ENCODE results near the gene CSRP3.

The CSRP3 gene

GRCh38 chr11:19201737-19202605 lies at the start of gene CSRP3:
TSS of gene CSRP3 (minus strand) at chr11:19201983. CDS start at chr11:19192448, 9,535 bp downstream.
- H3K27ac ChIP-seq = no peak within 1 kb of the TSS
- no peaks in the 10 kb centered on the region for H3K9me3 ChIP-seq
- TF ChIP-seq Cebpa-rat (IDR thresholded peaks at IDR 0.05) = no peak
- H3K4me2 ChIP-seq = no peak within 1 kb of the TSS
- no peaks in the 10 kb centered on the region for H3K36me3 ChIP-seq
- H3K9ac ChIP-seq = no peak within 1 kb of the TSS
- no peaks in the 10 kb centered on the region for H3K27me3 ChIP-seq
- no peak within 1 kb of the TSS for H3K4me3 ChIP-seq
- peaks cover 16% of the 10 kb centered on the region for H3K4me1 ChIP-seq
- no peaks in the 10 kb centered on the region for H4K20me1 ChIP-seq

GRCh38 chr11:19251577-19251976 lies 49.8 kb upstream of the CSRP3 start:
- H3K4me1 ChIP-seq = no peaks in the 10 kb centered on the region
- no peaks in the 10 kb centered on the region for H3K27me3 ChIP-seq
- H3K9ac ChIP-seq = no peak overlapping the region
- H3K4me3 ChIP-seq = no peak overlapping the region
- no peak overlapping the region for H3K4me2 ChIP-seq
- H4K20me1 ChIP-seq = no peaks in the 10 kb centered on the region
- H3K9me3 ChIP-seq = peaks cover 9% of the 10 kb centered on the region
- TF ChIP-seq Cebpa-rat (IDR thresholded peaks at IDR 0.05) = no peak
- H3K36me3 ChIP-seq = no peaks in the 10 kb centered on the region
- H3K27ac ChIP-seq = no peak overlapping the region

- H3K4me2 ChIP-seq = no peak overlapping the region
- H3K27ac ChIP-seq = no peak overlapping the region
- H3K4me3 ChIP-seq = no peak overlapping the region
- no peaks in the 10 kb centered on the region for H4K20me1 ChIP-seq
- 0 out of 2 replicates have a peak, but pooled peaks cover 10% of the 10 kb centered on the region for H3K27me3 ChIP-seq
- no peak for TF ChIP-seq Cebpa-rat (IDR thresholded peaks at IDR 0.05)
- H3K9ac ChIP-seq = no peak overlapping the region
- H3K9me3 ChIP-seq = no peaks in the 10 kb centered on the region
- peaks cover 12% of the 10 kb centered on the region for H3K4me1 ChIP-seq
- H3K36me3 ChIP-seq = no peaks in the 10 kb centered on the region
Measured at GRCh38 chr11:19246816-19247215, 45.0 kb upstream of the CSRP3 start.

- no peak for TF ChIP-seq Cebpa-rat (IDR thresholded peaks at IDR 0.05)
- no peak overlapping the region for H3K4me3 ChIP-seq
- no peak overlapping the region for H3K9ac ChIP-seq
- no peak overlapping the region for H3K27ac ChIP-seq
- 0 out of 2 replicates have a peak, but pooled peaks cover 11% of the 10 kb centered on the region for H3K27me3 ChIP-seq
- no peaks in the 10 kb centered on the region for H3K9me3 ChIP-seq
- H3K4me1 ChIP-seq = peaks cover 14% of the 10 kb centered on the region
- no peak overlapping the region for H3K4me2 ChIP-seq
- H3K36me3 ChIP-seq = no peaks in the 10 kb centered on the region
- no peaks in the 10 kb centered on the region for H4K20me1 ChIP-seq
Measured at GRCh38 chr11:19245351-19245750, 43.6 kb upstream of the CSRP3 start.

GRCh38 chr11:19244621-19245020 lies 42.8 kb upstream of the CSRP3 start:
- Histone ChIP-seq H3K4me1 (peaks cover 19% of the 10 kb centered on the region), H3K36me3 (no peaks in the 10 kb centered on the region), H3K27ac (no peak overlapping the region), H3K4me3 (no peak overlapping the region), H3K27me3 (0 out of 2 replicates have a peak, but pooled peaks cover 11% of the 10 kb centered on the region), H3K4me2 (no peak overlapping the region), H3K9me3 (no peaks in the 10 kb centered on the region), H4K20me1 (no peaks in the 10 kb centered on the region), H3K9ac (no peak overlapping the region)
- TF ChIP-seq Cebpa-rat (IDR thresholded peaks at IDR 0.05) = no peak

- no peak overlapping the region for H3K4me3 ChIP-seq
- 0 out of 2 replicates have a peak, but pooled peaks cover 11% of the 10 kb centered on the region for H3K27me3 ChIP-seq
- H3K36me3 ChIP-seq = no peaks in the 10 kb centered on the region
- TF ChIP-seq Cebpa-rat (IDR thresholded peaks at IDR 0.05) = peak; percentile 7; the same call in 1 of the 2 replicates
- H3K4me1 ChIP-seq = peaks cover 24% of the 10 kb centered on the region
- H3K4me2 ChIP-seq = no peak overlapping the region
- H4K20me1 ChIP-seq = no peaks in the 10 kb centered on the region
- no peak overlapping the region for H3K9ac ChIP-seq
- no peak overlapping the region for H3K27ac ChIP-seq
- H3K9me3 ChIP-seq = no peaks in the 10 kb centered on the region
Measured at GRCh38 chr11:19244084-19244483, 42.3 kb upstream of the CSRP3 start.

GRCh38 chr11:19243613-19244012 lies 41.8 kb upstream of the CSRP3 start:
- no peak for TF ChIP-seq Cebpa-rat (IDR thresholded peaks at IDR 0.05)
- peaks cover 5% of the 10 kb centered on the region; the same call in 1 of the 2 replicates for H3K36me3 ChIP-seq
- no peak overlapping the region for H3K27ac ChIP-seq
- no peak overlapping the region for H3K9ac ChIP-seq
- 0 out of 2 replicates have a peak, but pooled peaks cover 11% of the 10 kb centered on the region for H3K27me3 ChIP-seq
- H3K4me1 ChIP-seq = peaks cover 29% of the 10 kb centered on the region
- no peaks in the 10 kb centered on the region for H3K9me3 ChIP-seq
- H4K20me1 ChIP-seq = no peaks in the 10 kb centered on the region
- H3K4me3 ChIP-seq = no peak overlapping the region
- H3K4me2 ChIP-seq = no peak overlapping the region

GRCh38 chr11:19243143-19243542 lies 41.4 kb upstream of the CSRP3 start:
- H3K4me2 ChIP-seq = peak overlapping the region; percentile 99
- H3K4me1 ChIP-seq = peaks cover 33% of the 10 kb centered on the region
- no peak overlapping the region for H3K9ac ChIP-seq
- H3K36me3 ChIP-seq = peaks cover 8% of the 10 kb centered on the region; the same call in 1 of the 2 replicates
- H3K27ac ChIP-seq = no peak overlapping the region
- no peaks in the 10 kb centered on the region for H3K9me3 ChIP-seq
- no peak for TF ChIP-seq Cebpa-rat (IDR thresholded peaks at IDR 0.05)
- H4K20me1 ChIP-seq = no peaks in the 10 kb centered on the region
- H3K27me3 ChIP-seq = 0 out of 2 replicates have a peak, but pooled peaks cover 11% of the 10 kb centered on the region
- H3K4me3 ChIP-seq = no peak overlapping the region

GRCh38 chr11:19242179-19242932 lies 40.6 kb upstream of the CSRP3 start:
- no peak for TF ChIP-seq Cebpa-rat (IDR thresholded peaks at IDR 0.05)
- 0 out of 2 replicates have a peak, but pooled peaks cover 11% of the 10 kb centered on the region for H3K27me3 ChIP-seq
- H3K9me3 ChIP-seq = no peaks in the 10 kb centered on the region
- H3K9ac ChIP-seq = peak overlapping the region; percentile 92
- H3K27ac ChIP-seq = peak overlapping the region; percentile 92
- H3K4me1 ChIP-seq = peaks cover 33% of the 10 kb centered on the region
- peak overlapping the region; percentile 85 for H3K4me3 ChIP-seq
- peaks cover 15% of the 10 kb centered on the region for H3K36me3 ChIP-seq
- H3K4me2 ChIP-seq = peak overlapping the region; percentile 99
- H4K20me1 ChIP-seq = no peaks in the 10 kb centered on the region
